ENCODE data around the gene SSBP1.
"Not testable (repeated sequence)": the region's sequence is repeated elsewhere in the genome, so short reads cannot be mapped to it uniquely, and the experiment has no call there.

SSBP1 gene

DNA sequence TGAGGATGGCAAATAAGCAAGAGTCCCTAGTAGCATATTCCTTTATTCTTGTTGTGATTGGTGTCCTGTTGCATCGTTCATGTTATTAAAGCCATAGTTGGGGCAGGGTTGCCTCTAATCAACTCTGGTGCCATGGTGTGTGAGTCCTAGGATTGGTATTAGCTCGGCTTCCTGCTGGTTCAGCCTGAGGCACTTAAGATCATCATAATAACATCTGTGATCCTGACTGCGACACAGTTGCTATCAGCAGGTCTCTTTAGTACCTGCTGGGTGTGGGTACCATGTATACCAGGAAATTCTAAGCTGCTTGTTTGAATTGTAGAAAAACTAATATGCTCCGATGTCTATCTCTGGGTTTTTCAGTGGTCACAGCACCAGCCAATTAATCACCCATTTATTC, 28.4 kb upstream of the SSBP1 start:
- DNase-seq: no peak

DNA sequence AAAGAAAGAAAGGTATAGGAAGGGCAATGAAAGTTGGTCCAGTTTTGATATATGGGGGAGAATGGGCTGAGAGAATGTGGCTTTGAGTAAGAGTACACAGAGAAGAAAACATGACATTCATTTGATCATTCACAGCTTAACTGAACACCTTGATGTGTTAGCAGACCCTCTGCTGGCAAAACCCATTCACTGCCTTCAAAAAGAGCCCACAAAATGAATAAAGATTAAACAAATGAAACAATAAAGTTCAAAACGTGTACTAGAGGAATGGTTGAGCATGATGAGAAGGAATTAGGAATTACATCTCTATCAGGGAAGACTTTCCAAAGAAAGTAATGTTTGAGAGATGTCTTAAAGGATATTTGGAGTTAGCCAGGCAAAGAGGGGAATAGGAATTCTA, 27.9 kb upstream of the SSBP1 start:
- DNase-seq: no peak

DNA sequence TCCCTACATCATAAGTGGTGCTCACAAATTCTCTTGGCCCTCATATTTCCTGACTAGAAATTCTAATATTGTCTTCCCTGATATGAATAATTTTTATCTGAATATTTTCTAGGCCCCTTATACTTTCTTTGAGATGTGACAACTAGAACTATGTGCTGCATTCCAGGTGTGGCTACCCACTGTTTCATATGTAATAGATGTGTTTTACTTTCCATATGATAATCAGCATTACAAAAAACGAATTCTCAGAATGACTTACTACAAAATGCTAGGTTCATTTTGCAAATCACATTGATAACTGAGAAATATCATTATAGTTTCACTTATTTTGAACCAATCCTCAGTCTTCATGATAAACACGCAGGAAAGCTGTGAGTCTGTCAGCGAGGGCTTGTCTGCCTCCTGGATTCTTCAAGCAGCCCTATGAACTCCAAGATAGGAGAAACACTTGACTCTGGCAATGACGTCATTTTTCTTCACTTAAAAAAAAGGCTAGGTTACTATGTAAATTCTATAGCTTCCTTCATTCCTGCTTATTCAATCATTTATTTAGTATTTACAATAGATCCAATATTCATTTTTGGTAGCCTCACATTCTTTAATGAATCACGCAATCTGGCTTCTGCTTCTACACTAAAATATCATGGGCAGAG, 25.4 kb upstream of the SSBP1 start:
- DNase-seq: no peak

DNA sequence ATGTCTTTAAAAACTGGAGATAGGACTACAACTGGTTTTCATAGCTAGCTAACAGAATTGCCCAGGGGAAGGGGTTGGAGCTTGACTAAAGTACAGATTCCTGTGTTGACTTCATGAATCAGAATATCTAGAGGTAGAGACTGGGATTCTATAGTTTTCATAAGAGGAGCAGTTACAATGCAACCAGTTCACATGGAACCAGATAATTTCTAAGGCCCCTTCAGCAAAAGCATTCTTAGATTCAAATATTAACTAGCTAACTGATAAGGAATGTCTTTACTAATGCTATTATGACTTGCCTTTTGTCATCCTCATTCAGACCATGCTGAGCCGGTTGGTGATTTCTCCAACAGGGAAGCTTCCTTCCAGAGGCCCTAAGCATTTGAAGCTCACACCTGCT, 24.3 kb upstream of the SSBP1 start:
- DNase-seq: no peak

DNA sequence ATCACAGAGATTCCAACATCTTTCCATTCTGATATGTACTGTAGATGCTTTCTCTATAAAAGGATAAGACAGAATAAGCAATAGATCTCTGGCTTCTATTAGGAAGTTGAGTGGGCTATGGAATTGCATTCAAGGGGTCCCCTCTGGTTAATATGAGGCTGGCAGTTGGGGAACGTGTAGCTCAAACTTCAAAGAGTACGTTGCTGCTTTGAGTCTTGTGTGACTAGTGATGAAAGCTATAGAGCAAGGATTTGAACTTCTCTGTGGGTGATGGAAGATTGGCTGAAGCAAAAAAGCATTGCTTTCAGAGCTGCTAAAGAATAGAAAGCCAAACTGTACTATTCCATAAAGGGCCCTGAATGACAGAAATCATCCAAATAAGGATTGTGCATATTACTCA, 23.6 kb upstream of the SSBP1 start:
- DNase-seq: no peak

DNA sequence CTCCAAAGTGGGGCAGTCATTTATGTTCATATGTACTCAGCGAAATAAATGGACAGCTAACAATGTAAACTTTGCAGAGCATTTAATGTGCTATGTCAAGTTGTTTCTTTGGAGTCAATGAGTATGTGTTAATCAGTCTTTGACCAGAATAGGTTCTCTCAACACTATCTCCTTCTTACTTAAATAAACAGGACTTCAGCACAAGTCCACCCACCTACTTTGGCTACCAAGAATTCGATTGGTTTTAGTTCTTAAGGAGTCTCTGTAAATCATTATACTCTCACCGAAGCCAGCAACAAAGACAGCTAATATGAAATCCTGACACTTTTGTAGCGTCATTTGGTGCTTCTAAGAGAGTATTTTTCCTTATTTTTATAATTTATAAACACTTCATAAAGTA, 23.1 kb upstream of the SSBP1 start:
- DNase-seq: no peak

DNA sequence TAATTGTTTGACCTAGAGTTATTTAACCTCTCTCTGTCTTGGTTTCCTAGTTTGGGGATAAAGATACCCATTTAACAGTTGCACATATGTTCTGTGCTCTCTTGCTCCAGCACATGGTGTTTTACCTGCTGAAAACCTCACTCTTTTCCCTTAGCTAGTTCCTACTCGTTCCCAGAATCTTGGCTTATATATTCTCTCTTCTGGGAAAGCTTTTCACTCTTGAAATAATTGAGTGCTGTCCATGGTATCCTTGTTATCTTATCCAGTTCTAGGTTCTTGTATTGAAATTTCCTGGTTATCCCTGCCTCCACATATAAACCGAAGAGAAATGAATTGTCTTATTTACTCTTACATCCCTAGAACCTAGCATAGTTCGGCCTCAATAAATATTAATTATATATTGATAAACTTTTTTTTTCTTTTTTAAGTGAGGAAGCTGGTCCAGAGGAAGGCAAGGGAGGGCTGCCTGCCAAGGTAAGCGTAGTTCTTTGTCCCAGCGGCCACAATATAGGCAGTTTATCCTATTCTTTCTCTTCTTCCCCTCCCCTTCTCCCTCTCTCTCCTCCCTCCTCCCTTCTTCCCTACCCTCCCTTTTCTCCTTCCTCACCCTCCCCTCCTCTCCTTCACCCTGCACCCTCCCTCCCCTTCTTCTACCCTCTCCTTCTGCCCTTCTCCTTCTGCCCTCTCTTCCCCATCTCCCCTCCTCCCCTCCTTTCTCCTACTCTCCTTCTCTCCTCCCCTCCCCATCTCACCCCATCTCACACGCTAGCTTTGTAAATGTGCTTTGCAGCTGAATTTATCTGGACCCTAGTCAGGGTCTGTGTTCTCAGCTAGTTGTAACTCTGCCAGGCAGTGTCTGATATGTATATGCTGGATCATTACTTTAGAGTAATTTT, 22.1 kb upstream of the SSBP1 start:
- DNase-seq: no peak

DNA sequence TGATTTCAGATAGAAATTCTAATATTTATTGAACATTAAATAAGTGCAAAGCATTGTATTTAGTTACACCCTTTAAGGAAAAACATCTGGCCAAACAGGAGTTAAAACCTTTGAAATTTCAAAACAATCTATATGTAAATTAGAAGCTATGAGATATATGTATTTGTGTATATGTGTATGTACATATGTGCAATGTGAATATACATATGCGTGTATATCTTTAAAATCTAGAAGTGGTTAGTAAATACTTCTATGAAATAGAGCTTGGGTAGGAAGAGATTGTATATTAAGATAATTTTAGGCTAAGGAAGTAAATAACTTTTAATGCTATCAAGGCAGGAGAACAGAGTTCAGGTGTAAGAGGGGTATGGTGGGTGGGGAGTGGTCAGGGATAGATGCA, 20.7 kb upstream of the SSBP1 start:
- DNase-seq: no peak

DNA sequence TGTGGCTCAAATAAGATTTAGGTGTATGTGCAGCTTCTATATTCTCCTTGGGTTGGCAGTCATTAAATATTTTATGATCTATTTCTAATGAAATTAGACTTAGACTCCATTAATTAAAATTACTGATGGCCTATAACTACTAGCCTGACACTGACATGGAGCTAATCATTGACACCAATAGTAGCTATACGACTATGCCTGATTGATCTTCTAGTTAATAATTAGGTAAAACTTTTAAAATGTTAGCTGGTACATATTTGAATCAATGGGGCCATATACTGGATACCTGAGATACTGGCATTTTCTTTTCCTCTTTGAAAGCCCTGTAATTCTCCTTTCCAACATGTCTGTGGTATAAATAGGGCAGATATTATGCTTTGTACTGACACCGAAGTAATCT, 15.6 kb upstream of the SSBP1 start:
- no peak for DNase-seq

DNA sequence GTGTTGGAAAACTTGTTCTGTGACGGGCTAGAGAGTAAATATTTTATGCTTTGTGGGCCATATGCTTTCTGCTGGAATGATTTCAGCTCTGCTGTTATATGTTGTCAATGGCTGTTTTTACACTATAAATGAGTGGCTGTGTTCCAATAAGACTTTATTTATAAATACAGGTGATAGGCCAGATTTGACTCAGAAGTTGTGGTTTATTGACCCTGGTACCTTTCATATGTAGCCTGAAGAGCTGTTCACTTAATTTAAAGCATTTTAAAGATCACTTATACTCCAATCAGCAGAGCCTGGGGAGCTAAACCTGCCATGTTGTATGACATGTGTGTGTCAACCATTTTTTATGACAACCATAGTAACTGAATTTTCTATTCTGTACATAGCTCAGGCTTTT, 9.1 kb upstream of the SSBP1 start:
- DNase-seq: no peak

DNA sequence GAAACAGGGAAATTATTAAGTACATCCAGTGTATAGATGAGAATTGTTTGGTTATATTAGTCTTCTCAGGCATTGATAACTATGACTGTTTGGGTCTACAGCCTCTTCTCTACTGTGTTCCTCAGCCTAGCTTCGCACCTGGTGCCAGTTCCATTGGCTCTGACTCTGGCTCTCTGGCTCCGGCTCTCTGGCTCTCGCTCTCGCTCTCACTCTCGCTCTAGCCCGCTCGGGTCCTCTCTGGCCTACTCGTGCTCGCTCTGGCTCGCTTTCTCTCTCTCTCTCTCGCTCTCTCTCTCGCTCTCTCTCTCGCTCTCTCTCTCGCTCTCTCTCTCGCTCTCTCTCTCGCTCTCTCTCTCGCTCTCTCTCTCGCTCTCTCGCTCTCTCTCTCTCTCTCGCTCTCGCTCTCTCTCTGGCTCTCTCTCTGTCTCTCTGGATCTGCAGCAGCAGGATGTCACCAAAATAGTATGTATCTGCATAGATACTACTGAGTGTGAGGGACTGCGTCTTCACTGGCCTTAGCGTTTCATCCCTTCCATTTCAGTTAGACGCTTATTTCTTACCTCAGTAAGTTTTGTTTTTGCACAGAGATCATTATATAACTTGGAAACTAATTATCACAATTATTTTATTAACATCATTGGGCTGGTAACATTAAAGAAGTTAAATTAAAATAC, 6.5 kb upstream of the SSBP1 start:
- DNase-seq: no peak

DNA sequence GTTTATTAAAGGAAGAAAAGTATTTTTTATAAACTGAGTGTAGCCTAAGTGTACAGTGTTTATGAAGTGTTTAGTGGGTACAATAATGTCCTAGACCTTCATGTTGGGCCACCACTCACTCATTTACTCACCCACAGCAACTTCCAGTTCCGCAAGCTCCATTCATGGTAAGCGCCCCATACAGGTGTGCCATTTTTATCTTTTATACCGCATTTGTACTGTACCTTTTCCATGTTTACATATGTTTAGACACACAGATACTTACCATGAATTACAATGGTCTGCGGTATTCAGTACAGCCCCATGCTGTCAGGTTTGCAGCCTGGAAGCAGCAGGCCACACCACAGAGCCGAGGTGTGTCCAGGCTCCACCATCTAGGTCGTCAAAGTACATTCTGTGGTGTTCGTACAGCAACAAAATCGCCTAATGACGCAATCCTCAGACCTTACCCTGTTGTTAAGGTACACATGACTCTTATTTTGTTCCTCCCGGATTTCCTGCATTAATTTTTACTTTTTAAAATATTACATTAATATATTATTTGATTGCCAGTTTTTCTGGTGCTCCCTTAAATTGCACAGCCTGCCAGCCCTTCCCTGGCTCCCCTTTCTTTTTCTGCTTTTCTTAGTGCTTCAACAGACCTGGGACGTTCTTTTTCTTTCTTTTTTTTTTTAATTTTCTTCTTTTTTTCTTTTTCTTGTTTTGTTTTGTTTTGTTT, 881 bp upstream of the SSBP1 start:
- DNase-seq: peak; percentile 9

DNA sequence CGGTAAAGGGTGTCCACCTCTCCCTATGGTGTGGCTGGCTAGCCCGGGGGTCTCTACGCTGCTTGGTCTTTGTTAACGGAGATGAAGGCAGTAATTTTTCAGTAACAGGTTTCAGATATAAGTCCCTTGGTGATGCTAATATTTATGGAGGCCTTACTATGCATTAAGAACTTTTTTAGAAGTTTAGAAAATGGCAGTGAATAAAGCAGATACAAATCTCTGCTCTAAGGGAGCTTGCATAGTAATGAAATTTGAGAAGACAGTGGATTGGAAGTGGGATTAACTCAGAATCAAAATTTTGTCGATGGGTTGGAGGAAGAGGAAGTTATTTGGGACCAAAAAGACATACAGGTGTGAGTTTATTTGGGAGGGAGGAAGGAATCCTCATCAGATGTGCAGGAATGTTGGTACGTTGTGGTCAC, 445 bp downstream of the SSBP1 start:
- no peak for DNase-seq

DNA sequence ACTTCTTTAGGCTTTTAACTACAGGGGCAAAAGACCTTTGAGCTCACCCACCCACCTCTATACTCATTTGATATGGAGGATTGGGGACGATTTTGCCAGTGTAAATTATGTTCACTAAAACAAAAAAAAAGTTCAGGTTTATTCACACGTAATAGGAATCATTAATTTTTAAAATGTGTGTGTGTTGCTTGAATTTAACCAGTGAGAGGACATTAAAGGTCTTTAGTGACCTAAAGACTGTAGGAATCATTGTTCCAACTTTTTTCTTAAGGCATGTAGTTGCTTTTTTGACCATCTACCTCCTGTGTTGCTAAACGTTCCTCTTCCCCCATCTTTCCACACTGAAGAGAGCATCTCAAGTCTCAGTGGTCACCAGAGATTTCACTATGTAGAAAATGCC, 1.1 kb downstream of the SSBP1 start:
- no peak for DNase-seq

DNA sequence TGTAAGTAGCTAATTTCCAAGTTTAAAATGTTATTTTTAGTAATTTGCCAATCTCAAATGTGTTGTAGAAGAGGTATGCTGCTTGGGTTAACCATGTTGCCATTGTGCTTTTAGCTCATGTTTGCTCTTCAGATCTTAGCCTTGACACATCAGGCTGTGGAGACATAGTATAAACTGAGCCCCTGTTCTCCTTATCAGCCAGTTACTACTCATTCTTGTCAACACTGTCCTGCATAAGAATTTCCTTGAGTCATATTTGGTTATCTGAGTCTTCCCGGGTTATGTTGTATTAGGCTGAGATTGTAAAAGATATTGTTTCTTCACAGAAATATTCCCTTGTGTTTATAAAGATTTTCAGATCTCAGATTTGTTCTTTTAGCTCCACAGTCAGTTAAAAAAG, 4.1 kb downstream of the SSBP1 start:
- no peak for DNase-seq

DNA sequence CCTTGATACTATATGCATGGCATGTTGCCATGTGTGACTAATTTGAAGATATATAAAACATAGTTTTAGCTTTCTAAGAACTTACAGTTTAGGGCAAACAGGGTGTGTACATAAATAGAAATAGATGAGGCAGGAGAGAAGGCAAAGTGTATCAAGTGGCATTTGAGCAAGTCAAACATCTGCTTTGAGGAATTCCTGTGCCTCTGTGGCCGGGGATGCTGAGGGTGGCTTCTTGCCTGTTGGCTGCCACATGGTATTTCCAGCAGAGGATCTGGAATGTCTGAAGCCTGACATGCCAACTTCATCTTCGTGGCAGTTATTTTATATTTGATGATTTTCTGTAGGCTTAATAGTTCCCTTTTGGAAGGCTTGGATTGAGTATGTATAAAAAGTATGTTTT, 6.0 kb downstream of the SSBP1 start:
- no peak for DNase-seq

DNA sequence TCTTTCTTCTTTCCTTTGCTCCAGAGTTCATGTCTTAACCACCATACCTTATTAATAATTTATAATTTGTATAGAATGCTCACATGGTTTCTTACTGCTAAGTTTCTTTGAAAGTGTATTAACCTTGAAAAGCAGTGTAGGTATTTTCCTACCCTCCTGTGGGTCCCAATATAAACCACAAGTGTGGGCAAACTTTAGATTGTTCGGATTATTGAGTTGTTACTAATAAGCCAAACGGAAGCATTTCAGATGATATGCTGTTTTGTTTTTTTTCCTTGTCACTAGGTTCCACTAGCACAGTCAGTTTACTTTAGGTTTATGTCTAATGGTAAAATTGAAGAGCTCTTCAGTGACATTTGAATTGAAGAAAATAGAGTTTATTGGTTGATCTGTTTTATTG, 10.2 kb downstream of the SSBP1 start:
- no peak for DNase-seq

DNA sequence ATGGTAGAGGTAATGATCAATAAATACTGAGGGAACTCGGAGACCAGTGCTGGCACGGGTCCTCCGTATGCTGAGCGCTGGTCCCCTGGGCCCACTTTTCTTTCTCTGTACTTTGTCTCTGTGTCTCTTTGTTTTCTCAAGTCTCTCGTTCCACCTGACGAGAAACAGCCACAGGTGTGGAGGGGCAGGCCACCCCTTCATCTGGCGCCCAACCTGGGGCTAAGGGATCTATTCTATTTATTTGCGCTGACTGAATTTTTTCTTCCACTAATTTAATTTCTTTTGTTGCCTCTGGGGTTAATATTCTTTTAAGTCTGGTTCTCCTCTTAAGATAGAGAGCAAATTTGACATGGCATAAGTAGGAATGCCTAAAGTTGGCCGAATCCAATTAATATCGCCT, 13.7 kb downstream of the SSBP1 start:
- not testable (repeated sequence) for DNase-seq

DNA sequence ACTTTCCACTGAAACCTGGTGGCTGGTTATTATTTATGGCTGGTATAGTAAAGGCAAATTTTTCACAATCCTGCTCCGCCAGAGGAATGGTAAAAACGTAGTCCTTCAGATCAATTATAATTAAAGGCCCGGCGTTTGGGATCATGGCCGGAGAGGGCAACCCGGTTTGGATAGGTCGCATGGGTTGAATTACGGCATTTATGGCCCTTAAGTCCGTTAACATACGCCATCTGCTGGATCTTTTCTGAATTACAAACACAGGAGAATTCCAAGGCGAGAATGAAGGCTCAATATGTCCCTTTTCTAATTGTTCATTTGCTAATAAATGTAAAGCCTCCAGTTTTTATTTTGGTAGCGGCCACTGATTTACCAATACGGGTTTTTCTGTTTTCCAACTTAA, 14.5 kb downstream of the SSBP1 start:
- DNase-seq: no peak

DNA sequence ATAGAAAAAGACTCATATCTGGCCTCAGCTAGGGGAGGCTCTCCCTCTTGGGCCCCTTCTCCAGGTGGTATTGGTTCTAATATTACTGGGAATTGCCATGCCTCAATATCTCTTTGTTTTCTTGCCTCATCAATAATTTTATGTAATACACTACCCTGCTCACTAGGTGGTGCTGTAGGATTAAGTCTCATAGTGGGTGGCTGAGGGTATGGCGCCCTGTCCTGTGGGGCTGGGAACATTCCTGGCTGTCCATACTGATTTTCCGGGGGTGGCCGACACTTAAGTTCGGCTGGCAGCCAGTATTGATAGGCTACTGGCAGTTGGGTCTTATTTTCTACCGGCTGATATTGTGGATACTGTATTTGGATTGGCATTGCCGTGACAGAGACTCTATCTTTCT, 16.8 kb downstream of the SSBP1 start:
- no peak for DNase-seq

DNA sequence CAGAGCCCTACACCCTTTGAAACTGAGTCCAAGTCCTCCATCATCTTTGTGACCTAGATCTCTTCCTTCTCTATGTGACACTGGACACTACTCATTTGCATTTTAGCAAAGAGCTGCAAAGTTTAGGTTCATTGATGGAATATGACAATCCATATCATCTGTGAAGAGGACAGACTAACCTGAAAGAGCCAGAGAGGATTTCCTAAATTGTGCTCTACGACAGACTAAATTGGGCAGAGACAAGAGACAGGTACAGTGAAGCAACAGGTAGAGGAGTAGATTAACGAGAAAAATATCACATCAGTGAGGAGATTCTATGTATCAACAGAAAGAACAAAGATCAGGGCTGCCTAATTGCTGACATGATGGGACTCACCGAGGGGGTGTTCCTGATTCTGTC, 25.6 kb downstream of the SSBP1 start, which contains the start of gene TAS2R3:
Gene TAS2R3 (plus strand): TSS at position 301 of the 400 bp plus-strand sequence. CDS start 62 bp downstream, at position 363.
- DNase-seq: no peak

DNA sequence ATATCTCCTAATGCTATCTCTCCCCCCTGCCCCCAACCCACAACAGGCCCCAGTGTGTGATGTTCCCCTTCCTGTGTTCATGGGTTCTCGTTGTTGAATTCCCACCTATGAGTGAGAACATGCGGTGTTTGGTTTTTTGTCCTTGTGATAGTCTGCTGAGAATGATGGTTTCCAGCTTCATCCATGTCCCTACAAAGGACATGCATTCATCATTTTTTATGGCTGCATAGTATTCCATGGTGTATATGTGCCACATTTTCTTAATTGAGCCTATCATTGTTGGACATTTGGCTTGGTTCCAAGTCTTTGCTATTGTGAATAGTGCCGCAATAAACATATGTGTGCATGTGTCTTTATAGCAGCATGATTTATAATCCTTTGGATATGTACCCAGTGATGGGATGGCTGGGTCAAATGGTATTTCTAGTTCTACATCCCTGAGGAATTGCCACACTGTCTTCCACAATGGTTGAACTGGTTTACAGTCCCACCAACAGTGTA, 32.0 kb downstream of the SSBP1 start:
- not testable (repeated sequence) for DNase-seq

DNA sequence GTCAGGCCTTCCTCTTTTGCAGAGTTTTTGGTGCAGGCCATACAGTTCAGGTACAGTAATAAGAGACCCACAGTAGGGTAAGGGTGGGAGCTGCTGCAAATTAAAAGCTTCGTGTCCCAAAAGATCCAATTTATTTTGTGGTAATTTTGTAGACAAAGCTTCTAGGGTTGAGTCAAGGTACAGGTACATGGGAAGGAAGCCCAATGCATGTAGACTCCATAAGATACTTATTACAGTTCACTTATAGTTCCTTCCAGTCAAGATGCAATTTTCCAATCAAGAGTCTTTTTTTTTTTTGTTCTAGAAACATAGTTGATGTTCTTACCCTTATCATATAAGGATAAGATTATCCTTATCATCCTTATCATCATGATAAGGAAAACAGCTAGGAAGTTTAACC, 38.2 kb downstream of the SSBP1 start, which contains the start of gene TAS2R4:
Gene TAS2R4 (plus strand): TSS at position 301 of the 400 bp plus-strand sequence. CDS start 1,815 bp downstream, outside the sequence.
- no peak for DNase-seq

Measured in activated naive CD4-positive, alpha-beta T cell treated with Interleukin-2 at 50 U/mL for 16 hours (primary cell).